GM12878 (cell line): Measurements from ENCODE around the gene CARF. TPM values are rescaled to one million over a fixed set of nuclear protein-coding genes. Genes with fewer than 3 reads are reported as not detected.
"Not testable (repeated sequence)": the region's sequence is repeated elsewhere in the genome, so short reads cannot be mapped to it uniquely, and the experiment has no call there.

Source experiments
- ATAC-seq: fragments of 200-7000 bp; cut with Tn5 transposase; 3 replicates; pipeline ENCODE4 v1.9.1; 2020; ENCODE audit warnings: mild to moderate bottlenecking, moderate library complexity
- BruUV-seq: library from RNA; stranded (reverse); fragments of 400-500 nt; replicated peaks from 2 replicates; lab custom pipeline; 2021; lab: Mats Ljungman, UMichigan
- CTCF ChIA-PET: fragments of 300-600 bp; sonication (Branson Sonifier 250); formaldehyde crosslinking; extraction: SDS; loops from one replicate; lab custom pipeline; 2021; ENCODE audit warnings: inconsistent platforms; lab: Yijun Ruan, JAX
- POLR2A ChIA-PET: fragments of 350-600 bp; formaldehyde crosslinking; extraction: SDS; loops from one replicate; lab custom pipeline; 2021; ENCODE audit warnings: inconsistent platforms; lab: Charles Lee
- RAD21 ChIA-PET: fragments of 300-600 bp; sonication (Branson Sonifier 250); formaldehyde crosslinking; loops from one replicate; lab custom pipeline; 2023; ENCODE audit warnings: antibody characterized with exemption; ENCODE audit not compliant: unreplicated experiment; lab: Charles Lee
- SMC1A ChIA-PET: fragments of 300-600 bp; sonication (Branson Sonifier 250); formaldehyde crosslinking; loops from one replicate; lab custom pipeline; 2023; ENCODE audit not compliant: unreplicated experiment, uncharacterized antibody; lab: Charles Lee
- DNase-seq: peaks from one replicate; pipeline ENCODE4 v3.0.0-alpha.2; 2011; ENCODE audit warnings: low read depth, low spot score
- FAIRE-seq: peaks from 3 replicates; lab custom pipeline; 2011; peaks lifted over from hg19 to GRCh38; lab: Jason Lieb, UNC
- H2AFZ ChIP-seq: 2 replicates; pipeline ENCODE4 v1.6.0; 2011; ENCODE audit warnings: low read depth, low read length, control low read depth; ENCODE audit not compliant: control insufficient read depth
- H3K27ac ChIP-seq: 2 replicates; pipeline ENCODE4 v1.5.1; 2011; ENCODE audit warnings: control low read depth; ENCODE audit not compliant: control insufficient read depth, insufficient read depth
- H3K27me3 ChIP-seq, 2 experiments: replicated peaks in 1 of 2; 2 replicates each; pipeline versions ENCODE4 v1.6.0 to v1.6.1; 2011; ENCODE audit warnings: low read length in 1 of 2; ENCODE audit not compliant: control insufficient read depth in 2 of 2, insufficient read depth in 2 of 2
- H3K36me3 ChIP-seq, 2 experiments: 2 replicates each; pipeline ENCODE4 v1.5.1; 2011; ENCODE audit warnings: low read length in 1 of 2; ENCODE audit not compliant: control insufficient read depth in 2 of 2, insufficient read depth in 2 of 2
- H3K4me1 ChIP-seq: 2 replicates; pipeline ENCODE4 v1.6.1; 2011; ENCODE audit warnings: mild to moderate bottlenecking, low read length, moderate library complexity, mixed read lengths; ENCODE audit not compliant: control insufficient read depth, insufficient read depth
- H3K4me2 ChIP-seq: 2 replicates; pipeline ENCODE4 v1.6.0; 2011; ENCODE audit warnings: control low read depth; ENCODE audit not compliant: control insufficient read depth, insufficient read depth
- H3K4me3 ChIP-seq: fragments of 200-600 bp; sonication (generic); 2 replicates; pipeline ENCODE4 v1.5.1; 2016
- H3K79me2 ChIP-seq: 2 replicates; pipeline ENCODE4 v1.6.0; 2011; ENCODE audit warnings: low read length; ENCODE audit not compliant: control insufficient read depth, insufficient read depth
- H3K9ac ChIP-seq: 2 replicates; pipeline ENCODE4 v1.8.0; 2011; ENCODE audit warnings: low read length, control low read depth, mixed read lengths; ENCODE audit not compliant: control insufficient read depth, insufficient read depth
- H3K9me3 ChIP-seq: replicated peaks from 3 replicates; pipeline ENCODE4 v1.5.1; 2011; ENCODE audit warnings: mild to moderate bottlenecking, low read length; ENCODE audit not compliant: control insufficient read depth, insufficient read depth
- H4K20me1 ChIP-seq: 2 replicates; pipeline ENCODE4 v1.6.0; 2011; ENCODE audit not compliant: control insufficient read depth, insufficient read depth
- ATF2 ChIP-seq: IDR thresholded peaks from 2 replicates; pipeline ENCODE4 v1.6.1; 2012; ENCODE audit warnings: low read length, inconsistent platforms
- BACH1 ChIP-seq: fragments of 450-650 bp; IDR thresholded peaks from 2 replicates; pipeline ENCODE4 v1.6.1; 2017; ENCODE audit warnings: mild to moderate bottlenecking, borderline replicate concordance
- BCL3 ChIP-seq: IDR thresholded peaks from 2 replicates; pipeline ENCODE4 v1.6.1; 2011; ENCODE audit warnings: borderline replicate concordance, low read depth, mild to moderate bottlenecking, moderate library complexity, low read length; ENCODE audit not compliant: insufficient read depth, poor library complexity, severe bottlenecking
- EP300 ChIP-seq, 2 experiments: fragments of 150-350 bp in 1 of 2; IDR thresholded peaks; 2 replicates each; pipeline ENCODE4 v1.6.1; 2011 to 2012; ENCODE audit warnings: low read depth in 2 of 2, low read length in 2 of 2, borderline replicate concordance in 1 of 2, improper control_type of control experiment in 1 of 2, inconsistent platforms in 1 of 2; ENCODE audit not compliant: control insufficient read depth in 1 of 2
- IKZF2 ChIP-seq, 2 experiments: fragments of 450-650 bp; IDR thresholded peaks; 2 replicates each; pipeline ENCODE4 v1.6.1; 2017; ENCODE audit warnings: mild to moderate bottlenecking in 2 of 2, moderate library complexity in 2 of 2
- IRF4 ChIP-seq: IDR thresholded peaks from 2 replicates; pipeline ENCODE4 v1.6.1; 2011; ENCODE audit warnings: low read depth, low read length
- JUND ChIP-seq: IDR thresholded peaks from 2 replicates; pipeline ENCODE4 v1.6.1; 2012; ENCODE audit warnings: low read depth, mild to moderate bottlenecking, low read length, improper control_type of control experiment, moderate library complexity
- POLR2AphosphoS5 ChIP-seq: IDR thresholded peaks from 2 replicates; pipeline ENCODE4 v1.6.1; 2011; ENCODE audit warnings: mild to moderate bottlenecking, low read length, inconsistent platforms
- RAD51 ChIP-seq: fragments of 450-650 bp; IDR thresholded peaks from 2 replicates; pipeline ENCODE4 v1.6.1; 2016; ENCODE audit warnings: moderate library complexity, mild to moderate bottlenecking, inconsistent platforms
- RELB ChIP-seq: fragments of 450-650 bp; IDR thresholded peaks from 2 replicates; pipeline ENCODE4 v1.6.1; 2017; ENCODE audit warnings: low read depth, mild to moderate bottlenecking, moderate library complexity
- RUNX3 ChIP-seq: IDR thresholded peaks from 2 replicates; pipeline ENCODE4 v1.6.1; 2012; ENCODE audit warnings: low read length, inconsistent platforms
- ZBTB33 ChIP-seq: fragments of 450-650 bp; IDR thresholded peaks from 2 replicates; pipeline ENCODE4 v1.6.1; 2017; ENCODE audit warnings: mild to moderate bottlenecking
- WGBS: methylation state at CpG from one replicate; pipeline ENCODE4 v1.1.6; 2016; ENCODE audit warnings: low lambda C conversion rate; ENCODE audit not compliant: insufficient replicate concordance, insufficient coverage; ENCODE audit errors: missing lambda C conversion rate; 5-methylcytosine and 5-hydroxymethylcytosine counted together
- in situ Hi-C: fragments of 300-500 bp; cut with MboI; formaldehyde crosslinking; loops from 9 replicates; pipeline ENCODE4 v1.14.3; 2018; ENCODE audit warnings: mixed read lengths
- intact Hi-C: fragments of 100-400 bp; cut with micrococcal nuclease; formaldehyde crosslinking; loops from one replicate; pipeline ENCODE4 v1.14.2; 2022; ENCODE audit not compliant: unreplicated experiment
- polyA plus RNA-seq, 11 experiments: library from polyadenylated mRNA; depleted of rRNA in 4 of 11; unstranded in 6 of 11; stranded (reverse) in 5 of 11; fragments of >200 nt; fragmentation: Nextera tagmentation in 4 of 11; fragmentation: Illumina TruSeq in 1 of 11; extraction: Ambion mirVana in 4 of 11; extraction: Trizol in 1 of 11; gene quantifications; 1 replicate in 1 of 11; 2 replicates in 10 of 11; pipeline versions ENCODE4 v1.2.1 to v1.2.3, GENCODE V29; 2011 to 2016; ENCODE audit warnings: inconsistent platforms in 2 of 11, missing spikeins in 2 of 11, low read depth in 1 of 11
- total RNA-seq, 4 experiments: library from RNA; depleted of rRNA in 3 of 4; stranded (reverse); fragments of >200 nt in 3 of 4; fragmentation: Illumina TruSeq in 1 of 4; extraction: Trizol in 1 of 4; gene quantifications; 2 replicates each; pipeline versions ENCODE4 v1.2.1 to v1.2.3, GENCODE V29; 2013 to 2021

The CARF gene
- total and polyA plus RNA-seq, 10 of the 15 experiments (the other 5 are each of a cell fraction or from before 2014, with no cell fraction given): 1.8 to 11.5 (median 6.9) TPM

GRCh38 chr2:202965810-202966460, 53.9 kb downstream of the CARF start (continued):
- TF ChIP-seq RAD51 (peak; percentile 91), ATF2 (peak; percentile 56; the same call in 1 of the 2 replicates), BACH1 (peak; percentile 100), BCL3 (no peak), EP300 (IDR thresholded peaks at IDR 0.05; ENCODE audit: borderline replicate concordance in 1 of 2, control insufficient read depth in 1 of 2, low read depth in 2 of 2, low read length in 2 of 2) (peak in 1 of 2 experiments; percentile 75; a peak in 2 of 4 replicates), JUND (0 out of 2 replicates have a peak, but pooled peaks have one; percentile 20), ZBTB33 (no peak), IKZF2 (IDR thresholded peaks at IDR 0.05) (peak; percentile 75 to 79; a peak in 3 of 4 replicates), IRF4 (peak; percentile 56), RELB (peak; percentile 82), POLR2AphosphoS5 (no peak), RUNX3 (peak; percentile 45; the same call in 1 of the 2 replicates)

- H3K4me3 ChIP-seq, H3K27me3 ChIP-seq, CTCF ChIA-PET, H4K20me1 ChIP-seq, FAIRE-seq, in situ Hi-C loops, H3K36me3 ChIP-seq, H3K79me2 ChIP-seq, intact Hi-C loops, H3K4me2 ChIP-seq, H3K9me3 ChIP-seq, BruUV-seq, H3K27ac ChIP-seq, H3K9ac ChIP-seq, DNase-seq, POLR2A ChIA-PET, H2AFZ ChIP-seq, SMC1A ChIA-PET, ATAC-seq, H3K4me1 ChIP-seq: not testable (repeated sequence)
- RAD21 ChIA-PET: interaction anchor here (0.6 kb wide), 1 partner anchor 59 kb away, joined by 3 read pairs; no protein-coding TSS in a partner anchor
- WGBS: 79% methylated on average over 2 of the region's 2 CpGs
Measured at GRCh38 chr2:202969404-202969803, 57.3 kb downstream of the CARF start.
